ENCODE results near the gene ZDHHC11. TPM values are rescaled to one million over a fixed set of nuclear protein-coding genes. Genes with fewer than 3 reads are reported as not detected.
"Not testable (repeated sequence)": the region's sequence is repeated elsewhere in the genome, so short reads cannot be mapped to it uniquely, and the experiment has no call there.

Gene ZDHHC11
- total RNA-seq, 1 donor from 2014 or later, result 73.0 TPM

DNA sequence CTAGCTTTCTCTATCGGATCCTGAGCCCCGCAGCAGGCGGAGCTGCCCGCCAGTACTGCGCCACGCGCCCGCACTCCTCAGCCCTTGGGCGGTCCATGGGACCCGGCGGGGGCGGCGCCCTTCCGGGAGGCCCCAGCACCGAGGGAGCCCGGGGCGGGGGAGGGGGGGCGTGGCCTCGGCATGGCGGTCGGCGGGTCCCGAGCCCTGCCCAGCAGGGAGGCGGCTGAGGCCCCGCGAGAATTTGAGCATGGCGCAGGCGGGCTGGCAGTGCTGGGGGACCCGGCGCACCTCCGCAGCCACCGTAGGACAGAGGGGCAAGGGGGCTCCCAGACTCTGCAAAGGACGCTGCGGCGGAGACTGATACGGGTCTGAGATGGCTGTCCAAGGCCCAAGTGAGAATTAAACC lies 73.0 kb downstream of the ZDHHC11 start:
- Mint-ChIP-seq H3K9me3 (ENCODE audit: unreplicated experiment) (peaks cover 3% of the 10 kb centered on the region), H3K27me3 (ENCODE audit: unreplicated experiment) (peaks cover 3% of the 10 kb centered on the region), H3K4me3 (ENCODE audit: unreplicated experiment) (no peak overlapping the region), H3K27ac (ENCODE audit: unreplicated experiment) (no peak overlapping the region), H3K4me1 (ENCODE audit: low read depth, unreplicated experiment) (peaks cover 9% of the 10 kb centered on the region), H3K36me3 (ENCODE audit: unreplicated experiment) (peaks cover 7% of the 10 kb centered on the region)
- no peak for DNase-seq
- TF ChIP-seq, protein P1, sequence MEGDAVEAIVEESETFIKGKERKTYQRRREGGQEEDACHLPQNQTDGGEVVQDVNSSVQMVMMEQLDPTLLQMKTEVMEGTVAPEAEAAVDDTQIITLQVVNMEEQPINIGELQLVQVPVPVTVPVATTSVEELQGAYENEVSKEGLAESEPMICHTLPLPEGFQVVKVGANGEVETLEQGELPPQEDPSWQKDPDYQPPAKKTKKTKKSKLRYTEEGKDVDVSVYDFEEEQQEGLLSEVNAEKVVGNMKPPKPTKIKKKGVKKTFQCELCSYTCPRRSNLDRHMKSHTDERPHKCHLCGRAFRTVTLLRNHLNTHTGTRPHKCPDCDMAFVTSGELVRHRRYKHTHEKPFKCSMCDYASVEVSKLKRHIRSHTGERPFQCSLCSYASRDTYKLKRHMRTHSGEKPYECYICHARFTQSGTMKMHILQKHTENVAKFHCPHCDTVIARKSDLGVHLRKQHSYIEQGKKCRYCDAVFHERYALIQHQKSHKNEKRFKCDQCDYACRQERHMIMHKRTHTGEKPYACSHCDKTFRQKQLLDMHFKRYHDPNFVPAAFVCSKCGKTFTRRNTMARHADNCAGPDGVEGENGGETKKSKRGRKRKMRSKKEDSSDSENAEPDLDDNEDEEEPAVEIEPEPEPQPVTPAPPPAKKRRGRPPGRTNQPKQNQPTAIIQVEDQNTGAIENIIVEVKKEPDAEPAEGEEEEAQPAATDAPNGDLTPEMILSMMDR (IDR thresholded peaks at IDR 0.05; ENCODE audit: partially characterized antibody, unreplicated experiment), result no peak

DNA sequence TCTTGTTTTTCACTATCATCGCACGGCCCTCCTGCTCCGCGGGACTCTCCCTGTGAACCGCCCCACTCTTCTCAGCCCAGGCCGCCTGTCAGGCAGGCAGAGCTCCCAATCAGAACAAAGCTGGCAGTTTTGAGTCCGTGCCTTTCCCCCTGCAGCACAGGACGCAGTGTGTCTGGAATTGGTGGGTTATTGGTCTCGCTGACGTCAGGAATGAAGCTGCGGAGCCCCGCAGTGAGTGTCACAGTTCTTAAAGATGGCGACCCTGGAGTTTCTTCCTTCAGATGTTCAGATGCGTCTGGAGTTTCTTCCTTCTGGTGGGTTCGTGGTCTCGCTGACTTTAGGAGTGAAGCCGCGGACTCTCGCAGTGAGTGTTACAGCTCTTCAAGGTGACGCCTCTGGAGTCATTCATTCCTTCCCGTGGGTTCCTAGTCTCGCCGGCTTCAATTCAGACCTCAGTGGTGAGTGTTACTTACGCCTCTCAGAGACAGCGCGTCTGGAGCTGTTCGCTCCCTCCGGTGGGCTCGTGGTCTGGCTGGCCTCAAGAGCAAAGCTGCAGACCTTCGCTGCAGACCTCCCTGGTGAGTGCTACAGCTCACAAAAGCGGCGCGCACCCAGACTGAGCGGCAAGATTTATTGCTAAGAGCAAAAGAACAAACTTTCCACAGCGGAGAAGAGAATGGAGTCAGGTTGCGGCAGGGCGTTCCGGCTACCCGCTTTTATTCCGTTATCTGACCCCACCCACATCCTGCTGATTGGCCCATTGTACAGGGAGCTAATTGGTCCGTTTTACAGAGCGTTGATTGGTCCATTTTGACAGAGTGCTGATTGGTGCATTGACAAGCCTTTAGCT lies 73.7 kb downstream of the ZDHHC11 start:
- peaks cover 7% of the 10 kb centered on the region for H3K36me3 Mint-ChIP-seq (ENCODE audit: unreplicated experiment)
- peaks cover 3% of the 10 kb centered on the region for H3K9me3 Mint-ChIP-seq (ENCODE audit: unreplicated experiment)
- TF ChIP-seq, protein P1 (IDR thresholded peaks at IDR 0.05; ENCODE audit: partially characterized antibody, unreplicated experiment), result no peak
- H3K4me3 Mint-ChIP-seq (ENCODE audit: unreplicated experiment), result no peak overlapping the region
- peaks cover 9% of the 10 kb centered on the region for H3K4me1 Mint-ChIP-seq (ENCODE audit: low read depth, unreplicated experiment)
- H3K27me3 Mint-ChIP-seq (ENCODE audit: unreplicated experiment), result peaks cover 3% of the 10 kb centered on the region
- no peak for DNase-seq
- H3K27ac Mint-ChIP-seq (ENCODE audit: unreplicated experiment), result peak overlapping the region; percentile 59

DNA sequence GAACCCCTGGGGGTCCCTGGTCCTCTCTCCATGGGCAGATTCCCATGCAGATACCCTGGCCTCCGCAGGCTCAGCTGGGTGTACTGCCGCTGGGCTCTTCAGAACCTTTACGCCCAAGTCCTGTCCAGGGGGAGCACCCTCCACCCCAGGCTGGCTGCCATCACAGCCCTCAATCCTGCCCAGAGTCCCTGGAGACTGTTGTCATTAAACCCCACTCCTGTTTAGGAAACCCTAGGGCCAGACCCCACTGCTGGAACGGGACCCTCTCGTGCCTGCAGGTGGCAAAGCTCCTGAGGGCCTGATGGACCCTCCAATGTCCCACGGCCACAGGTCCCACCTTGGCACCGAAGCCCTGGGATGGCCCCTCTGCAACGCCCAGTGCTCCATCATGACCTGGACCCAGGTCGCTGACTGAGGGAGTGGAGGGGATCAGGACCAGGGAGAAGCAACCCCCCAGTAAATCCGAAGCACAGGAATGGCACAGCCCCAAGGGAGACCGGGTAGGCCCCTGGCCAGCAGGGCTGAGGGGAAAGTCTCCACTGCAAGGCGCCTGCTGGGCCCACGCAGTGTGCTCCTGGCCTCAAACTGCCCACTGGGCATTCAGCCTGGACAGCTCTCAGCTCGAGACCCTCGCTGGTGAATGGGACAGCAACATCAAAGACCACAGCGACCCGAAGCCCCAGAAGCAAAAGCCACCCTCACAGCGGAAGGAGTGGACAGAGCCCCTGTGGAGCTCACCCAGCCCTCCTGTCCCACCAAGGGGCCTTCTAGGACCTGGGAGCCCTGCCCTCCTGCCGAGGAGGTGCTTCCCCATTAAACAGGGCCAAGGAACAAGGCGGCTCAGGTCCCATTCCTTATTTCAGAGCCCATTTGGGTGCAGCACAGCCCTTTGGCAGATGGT lies 74.6 kb downstream of the ZDHHC11 start:
- H3K36me3 Mint-ChIP-seq (ENCODE audit: unreplicated experiment), result peaks cover 7% of the 10 kb centered on the region
- H3K27ac Mint-ChIP-seq (ENCODE audit: unreplicated experiment), result no peak overlapping the region
- H3K9me3 Mint-ChIP-seq (ENCODE audit: unreplicated experiment), result peaks cover 6% of the 10 kb centered on the region
- TF ChIP-seq, protein P1 (IDR thresholded peaks at IDR 0.05; ENCODE audit: partially characterized antibody, unreplicated experiment), result no peak
- H3K4me3 Mint-ChIP-seq (ENCODE audit: unreplicated experiment), result no peak overlapping the region
- DNase-seq, result no peak
- H3K27me3 Mint-ChIP-seq (ENCODE audit: unreplicated experiment), result peaks cover 6% of the 10 kb centered on the region
- H3K4me1 Mint-ChIP-seq (ENCODE audit: low read depth, unreplicated experiment), result peaks cover 10% of the 10 kb centered on the region

DNA sequence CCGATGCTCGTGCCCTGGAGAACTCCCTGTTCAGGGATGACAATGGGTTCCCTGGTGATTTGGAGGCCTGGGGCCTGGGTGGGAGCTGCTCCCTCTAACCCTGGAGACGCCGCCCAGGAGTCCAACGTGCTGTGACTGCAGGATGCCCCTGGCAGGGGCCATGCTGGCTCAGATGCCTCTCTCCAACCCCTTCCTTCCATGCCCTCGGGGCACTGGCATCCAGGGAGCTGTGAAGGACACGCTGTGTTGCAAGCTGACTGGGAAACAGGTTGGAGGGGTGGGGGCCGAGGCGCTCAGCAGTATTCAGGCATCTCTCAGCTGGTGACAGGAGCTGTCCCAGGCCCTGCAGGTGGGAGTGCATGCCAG lies 75.2 kb downstream of the ZDHHC11 start:
- H3K36me3 Mint-ChIP-seq (ENCODE audit: unreplicated experiment); H3K9me3 Mint-ChIP-seq (ENCODE audit: unreplicated experiment); H3K27ac Mint-ChIP-seq (ENCODE audit: unreplicated experiment); H3K4me3 Mint-ChIP-seq (ENCODE audit: unreplicated experiment); H3K27me3 Mint-ChIP-seq (ENCODE audit: unreplicated experiment); DNase-seq: not testable (repeated sequence)
- peaks cover 10% of the 10 kb centered on the region for H3K4me1 Mint-ChIP-seq (ENCODE audit: low read depth, unreplicated experiment)

DNA sequence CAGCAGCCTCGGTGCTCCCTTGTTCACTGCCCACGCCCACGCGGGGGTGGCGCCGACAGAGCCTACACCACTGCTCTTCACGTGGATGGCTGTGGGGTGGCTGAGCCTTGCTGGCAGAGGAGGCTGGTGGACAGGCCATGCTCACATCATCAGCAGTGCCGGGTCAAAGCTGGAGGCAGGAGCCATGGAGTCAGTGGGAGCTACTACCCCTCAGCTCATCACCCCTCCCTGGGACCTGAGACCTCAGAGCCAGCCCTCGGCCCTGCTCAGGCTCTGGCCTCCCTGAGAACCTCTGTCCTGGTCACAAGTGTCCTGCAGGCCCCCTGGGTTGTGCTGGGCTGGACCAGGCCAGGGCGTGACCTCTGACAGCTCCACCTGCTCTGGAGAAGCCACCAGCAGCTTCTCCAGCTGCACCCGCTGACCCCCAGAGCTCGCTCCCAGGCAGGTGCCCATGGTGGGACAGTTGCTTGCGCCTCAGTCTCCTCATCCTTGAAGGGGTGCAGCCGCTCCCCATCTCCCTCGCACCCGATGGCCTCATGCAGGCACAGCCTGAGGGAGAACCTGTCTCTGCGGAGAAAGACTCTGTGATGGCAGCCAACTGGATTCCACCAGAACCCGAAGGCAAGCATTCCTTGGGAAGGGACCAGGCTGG lies 75.8 kb downstream of the ZDHHC11 start:
- H3K4me1 Mint-ChIP-seq (ENCODE audit: low read depth, unreplicated experiment), result peaks cover 10% of the 10 kb centered on the region
- not testable (repeated sequence) for DNase-seq; H3K27me3 Mint-ChIP-seq (ENCODE audit: unreplicated experiment); H3K27ac Mint-ChIP-seq (ENCODE audit: unreplicated experiment); H3K36me3 Mint-ChIP-seq (ENCODE audit: unreplicated experiment); H3K4me3 Mint-ChIP-seq (ENCODE audit: unreplicated experiment); H3K9me3 Mint-ChIP-seq (ENCODE audit: unreplicated experiment)

DNA sequence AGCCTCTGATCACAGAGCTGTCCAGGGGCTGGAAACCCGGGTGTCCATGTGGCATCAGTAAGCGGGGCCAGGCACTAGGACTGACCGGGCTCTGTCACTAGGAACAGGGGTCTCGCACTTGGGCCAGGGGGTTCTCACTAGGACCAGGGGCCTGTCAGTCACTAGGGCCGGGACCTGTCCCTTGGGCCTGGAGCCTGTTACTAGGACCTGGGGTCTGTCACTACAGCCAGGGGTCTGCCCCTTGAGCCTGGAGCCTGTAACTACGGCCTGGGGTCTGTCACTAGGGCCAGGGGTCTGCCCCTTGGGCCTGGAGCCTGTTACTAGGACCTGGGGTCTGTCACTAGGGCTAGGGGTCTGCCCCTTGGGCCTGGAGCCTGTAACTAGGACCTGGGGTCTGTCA lies 76.5 kb downstream of the ZDHHC11 start:
- not testable (repeated sequence) for H3K27me3 Mint-ChIP-seq (ENCODE audit: unreplicated experiment); DNase-seq; H3K36me3 Mint-ChIP-seq (ENCODE audit: unreplicated experiment); H3K4me3 Mint-ChIP-seq (ENCODE audit: unreplicated experiment); H3K9me3 Mint-ChIP-seq (ENCODE audit: unreplicated experiment); H3K27ac Mint-ChIP-seq (ENCODE audit: unreplicated experiment)
- H3K4me1 Mint-ChIP-seq (ENCODE audit: low read depth, unreplicated experiment), result peaks cover 10% of the 10 kb centered on the region

Data from glutamatergic neuron (in vitro differentiated cells).